Brain pericyte (primary cell): ENCODE results near the gene MRM2.

Source experiments
- DNase-seq: peaks from one replicate; pipeline ENCODE4 v3.0.0-alpha.2; 2012; ENCODE audit warnings: low read depth, low spot score

The MRM2 gene

DNA sequence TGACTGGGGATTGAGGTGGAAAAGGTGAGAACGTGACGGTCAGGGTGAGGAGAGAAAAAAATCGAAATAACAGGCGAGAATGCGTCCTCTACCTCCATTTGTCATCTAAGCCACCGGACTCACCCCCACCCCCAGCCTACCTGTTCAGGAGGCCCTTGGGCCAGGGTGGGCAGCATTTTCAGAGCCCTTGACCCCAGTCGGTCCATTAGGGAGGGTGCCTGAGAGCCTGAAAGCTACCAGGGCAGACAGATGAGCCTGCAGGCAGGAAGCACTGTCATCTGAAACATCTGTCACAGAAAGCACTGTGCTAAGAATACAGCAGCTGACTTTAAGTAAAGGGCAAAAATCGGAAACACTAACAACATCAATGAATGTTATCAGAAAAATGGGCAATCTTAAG lies 56.3 kb downstream of the MRM2 start:
- DNase-seq: no peak
